HepG2 (cell line): ENCODE results near the gene POLDIP3. TPM values are rescaled to one million over a fixed set of nuclear protein-coding genes. Genes with fewer than 3 reads are reported as not detected.

Experiments used
- CHD2 ChIP-seq: IDR thresholded peaks from 2 replicates; pipeline ENCODE4 v1.6.1; 2011; ENCODE audit warnings: low read depth, low read length, improper control_type of control experiment
- EEA1 ChIP-seq: sonication (generic); formaldehyde crosslinking; IDR thresholded peaks from 2 replicates; pipeline ENCODE4 v1.5.1; 2020; ENCODE audit warnings: mild to moderate bottlenecking, missing genetic modification reagents, borderline replicate concordance
- ELF1 ChIP-seq: sonication (generic); formaldehyde crosslinking; IDR thresholded peaks from 2 replicates; pipeline ENCODE4 v1.4.0; 2020; ENCODE audit warnings: missing genetic modification reagents
- GPN1 ChIP-seq: sonication (generic); formaldehyde crosslinking; IDR thresholded peaks from 2 replicates; pipeline ENCODE4 v1.5.1; 2020; ENCODE audit warnings: missing genetic modification reagents, borderline replicate concordance
- IRF2 ChIP-seq: IDR thresholded peaks from 2 replicates; pipeline ENCODE4 v1.6.1; 2018; ENCODE audit warnings: missing genetic modification reagents, missing compliant biosample characterization
- KDM2A ChIP-seq: sonication (generic); formaldehyde crosslinking; IDR thresholded peaks from 2 replicates; pipeline ENCODE4 v1.4.0; 2020; ENCODE audit warnings: low read depth, missing genetic modification reagents, borderline replicate concordance
- MAZ ChIP-seq, 2 experiments: sonication (generic) in 1 of 2; formaldehyde crosslinking in 1 of 2; IDR thresholded peaks; 2 replicates each; pipeline versions ENCODE4 v1.5.0 to v1.6.1; 2012 to 2020; ENCODE audit warnings: low read depth in 2 of 2, mild to moderate bottlenecking in 2 of 2, borderline replicate concordance in 1 of 2, improper control_type of control experiment in 1 of 2, low read length in 1 of 2, missing genetic modification reagents in 1 of 2, moderate library complexity in 1 of 2
- MYC ChIP-seq: sonication (generic); formaldehyde crosslinking; IDR thresholded peaks from 2 replicates; pipeline ENCODE4 v1.9.0; 2021; ENCODE audit warnings: missing genetic modification reagents, borderline replicate concordance
- NCOA2 ChIP-seq: sonication (generic); formaldehyde crosslinking; IDR thresholded peaks from 2 replicates; pipeline ENCODE4 v1.8.0; 2022; ENCODE audit warnings: inconsistent platforms
- NFRKB ChIP-seq: fragments of 450-650 bp; IDR thresholded peaks from 2 replicates; pipeline ENCODE4 v1.6.1; 2017
- PHF8 ChIP-seq: sonication (generic); formaldehyde crosslinking; IDR thresholded peaks from 2 replicates; pipeline ENCODE4 v1.5.0; 2020; ENCODE audit warnings: missing genetic modification reagents
- POLR2AphosphoS5 ChIP-seq: IDR thresholded peaks from 2 replicates; pipeline ENCODE4 v1.6.1; 2012; ENCODE audit warnings: low read depth, low read length
- RBFOX2 ChIP-seq: fragments of 200-400 bp; formaldehyde crosslinking; IDR thresholded peaks from 2 replicates; pipeline ENCODE4 v1.6.1; 2017; ENCODE audit warnings: low read depth, mild to moderate bottlenecking, low read length
- SRY ChIP-seq: sonication (generic); formaldehyde crosslinking; IDR thresholded peaks from 2 replicates; pipeline ENCODE4 v1.8.0; 2022; ENCODE audit warnings: mild to moderate bottlenecking, missing genetic modification reagents
- ZBTB1 ChIP-seq: sonication (generic); formaldehyde crosslinking; IDR thresholded peaks from 2 replicates; pipeline ENCODE4 v1.4.0; 2020; ENCODE audit warnings: missing genetic modification reagents, borderline replicate concordance
- ZNF138 ChIP-seq: sonication (generic); formaldehyde crosslinking; IDR thresholded peaks from 2 replicates; pipeline ENCODE4 v1.5.0; 2020; ENCODE audit warnings: mild to moderate bottlenecking, low read depth, missing genetic modification reagents
- ZNF17 ChIP-seq: sonication (generic); formaldehyde crosslinking; IDR thresholded peaks from 2 replicates; pipeline ENCODE4 v1.5.0; 2020; ENCODE audit warnings: mild to moderate bottlenecking, missing genetic modification reagents
- ZNF563 ChIP-seq: sonication (generic); formaldehyde crosslinking; IDR thresholded peaks from 2 replicates; pipeline ENCODE4 v1.8.0; 2022; ENCODE audit warnings: mild to moderate bottlenecking, moderate library complexity, missing genetic modification reagents
- ZNF615 ChIP-seq: sonication (generic); formaldehyde crosslinking; IDR thresholded peaks from 2 replicates; pipeline ENCODE4 v1.5.0; 2020; ENCODE audit warnings: mild to moderate bottlenecking, missing genetic modification reagents, borderline replicate concordance
- ZNF616 ChIP-seq: sonication (generic); formaldehyde crosslinking; IDR thresholded peaks from 2 replicates; pipeline ENCODE4 v1.5.0; 2020; ENCODE audit warnings: low read depth, mild to moderate bottlenecking, missing genetic modification reagents
- ZNF782 ChIP-seq: sonication (generic); formaldehyde crosslinking; IDR thresholded peaks from 2 replicates; pipeline ENCODE4 v1.4.0; 2020; ENCODE audit warnings: missing genetic modification reagents, mild to moderate bottlenecking, borderline replicate concordance
- polyA plus RNA-seq, 8 experiments: library from polyadenylated mRNA; depleted of rRNA in 3 of 8; stranded (reverse) in 7 of 8; unstranded in 1 of 8; fragments of >200 nt; fragmentation: Illumina TruSeq in 4 of 8; extraction: Trizol in 4 of 8; gene quantifications; 2 replicates each; pipeline versions ENCODE4 v1.2.1 to v1.2.3, GENCODE V29; 2011 to 2016; ENCODE audit warnings: low read depth in 4 of 8, missing spikeins in 1 of 8, mixed read lengths in 1 of 8; ENCODE audit not compliant: insufficient read depth in 1 of 8
- total RNA-seq, 5 experiments: library from RNA; depleted of rRNA; stranded (reverse); fragments of >200 nt; fragmentation: Illumina TruSeq; extraction: Trizol; gene quantifications; 2 replicates each; pipeline ENCODE4 v1.2.3, GENCODE V29; 2016; ENCODE audit warnings: low read depth in 1 of 5
- TF ChIP-seq, protein P1 (sequence below): sonication (generic); formaldehyde crosslinking; IDR thresholded peaks from 2 replicates; pipeline ENCODE4 v1.4.0; 2020; ENCODE audit warnings: missing genetic modification reagents, borderline replicate concordance
- TF ChIP-seq, protein P2 (sequence below): sonication (generic); formaldehyde crosslinking; IDR thresholded peaks from 2 replicates; pipeline ENCODE4 v1.4.0; 2020; ENCODE audit warnings: mild to moderate bottlenecking, missing genetic modification reagents

POLDIP3 gene
- total and polyA plus RNA-seq, 2 of the 13 experiments (the other 11 are each of a cell fraction or from before 2014, with no cell fraction given) = 45.8 to 47.4 TPM

DNA sequence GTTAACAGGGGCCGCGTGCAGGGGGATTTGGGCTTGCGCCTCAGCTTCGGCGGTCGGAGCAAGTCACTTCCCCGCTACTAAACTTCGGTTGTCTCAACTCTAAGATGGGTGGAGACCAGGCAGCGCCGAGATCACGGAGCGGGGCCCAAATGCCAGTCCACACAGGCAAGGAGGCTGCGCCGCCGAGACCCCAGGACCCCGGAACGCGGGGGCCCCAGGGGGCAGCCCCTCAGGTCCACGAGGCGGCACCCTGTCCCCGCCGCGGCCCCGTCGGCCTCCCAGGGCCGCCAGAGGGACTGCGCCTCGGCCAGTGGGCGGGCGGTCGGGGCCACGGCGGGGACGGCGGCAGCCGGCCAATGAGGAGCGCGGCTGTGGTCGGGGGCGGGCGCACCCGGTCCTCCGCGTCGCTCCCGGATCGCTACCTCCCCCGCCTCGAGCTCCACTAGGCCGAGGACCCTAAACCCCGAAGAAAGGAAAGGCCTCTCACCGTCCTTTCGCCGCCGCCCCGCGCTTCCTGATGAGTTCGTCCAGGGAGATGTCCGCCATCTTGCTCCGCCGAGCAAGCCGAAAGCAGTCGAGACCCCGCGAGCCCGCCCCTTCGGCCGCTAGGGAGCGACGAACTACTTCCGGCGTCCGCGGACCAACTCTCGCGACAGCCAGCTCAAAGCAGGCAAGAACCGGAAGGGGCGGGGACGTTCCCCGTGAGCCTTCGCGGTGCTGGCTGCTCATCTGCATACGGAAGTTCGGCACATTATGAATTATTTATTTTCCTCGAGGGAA is at the start of gene POLDIP3 (continued):
- TF ChIP-seq ZNF138 (CRISPR knock-in tag) (peak; percentile 61; the same call in 1 of the 2 replicates), POLR2AphosphoS5 (peak; percentile 27; the same call in 1 of the 2 replicates), KDM2A (CRISPR knock-in tag) (peak; percentile 78), NFRKB (peak; percentile 60; the same call in 1 of the 2 replicates), RBFOX2 (peak; percentile 86), CHD2 (peak; percentile 98), ZNF17 (CRISPR knock-in tag) (peak; percentile 56; the same call in 1 of the 2 replicates), ZNF782 (CRISPR knock-in tag) (peak; percentile 40; the same call in 1 of the 2 replicates), ZNF616 (CRISPR knock-in tag) (peak; percentile 39; the same call in 1 of the 2 replicates), EEA1 (CRISPR knock-in tag) (peak; percentile 60; the same call in 1 of the 2 replicates), PHF8 (peak; percentile 72), NCOA2 (no peak), ELF1 (peak; percentile 91), ZBTB1 (CRISPR knock-in tag) (no peak), IRF2 (CRISPR knock-in tag) (no peak; the same call in 1 of the 2 replicates), SRY (CRISPR knock-in tag) (0 out of 2 replicates have a peak, but pooled peaks have one; percentile 66), ZNF615 (CRISPR knock-in tag) (no peak), MAZ (IDR thresholded peaks at IDR 0.05; ENCODE audit: borderline replicate concordance, low read depth, low read length) (no peak), MAZ (CRISPR knock-in tag; IDR thresholded peaks at IDR 0.05; ENCODE audit: low read depth) (peak; percentile 63), GPN1 (CRISPR knock-in tag) (no peak), ZNF563 (CRISPR knock-in tag) (peak; percentile 65; the same call in 1 of the 2 replicates), MYC (CRISPR knock-in tag) (peak; percentile 58)
- TF ChIP-seq, protein P1, sequence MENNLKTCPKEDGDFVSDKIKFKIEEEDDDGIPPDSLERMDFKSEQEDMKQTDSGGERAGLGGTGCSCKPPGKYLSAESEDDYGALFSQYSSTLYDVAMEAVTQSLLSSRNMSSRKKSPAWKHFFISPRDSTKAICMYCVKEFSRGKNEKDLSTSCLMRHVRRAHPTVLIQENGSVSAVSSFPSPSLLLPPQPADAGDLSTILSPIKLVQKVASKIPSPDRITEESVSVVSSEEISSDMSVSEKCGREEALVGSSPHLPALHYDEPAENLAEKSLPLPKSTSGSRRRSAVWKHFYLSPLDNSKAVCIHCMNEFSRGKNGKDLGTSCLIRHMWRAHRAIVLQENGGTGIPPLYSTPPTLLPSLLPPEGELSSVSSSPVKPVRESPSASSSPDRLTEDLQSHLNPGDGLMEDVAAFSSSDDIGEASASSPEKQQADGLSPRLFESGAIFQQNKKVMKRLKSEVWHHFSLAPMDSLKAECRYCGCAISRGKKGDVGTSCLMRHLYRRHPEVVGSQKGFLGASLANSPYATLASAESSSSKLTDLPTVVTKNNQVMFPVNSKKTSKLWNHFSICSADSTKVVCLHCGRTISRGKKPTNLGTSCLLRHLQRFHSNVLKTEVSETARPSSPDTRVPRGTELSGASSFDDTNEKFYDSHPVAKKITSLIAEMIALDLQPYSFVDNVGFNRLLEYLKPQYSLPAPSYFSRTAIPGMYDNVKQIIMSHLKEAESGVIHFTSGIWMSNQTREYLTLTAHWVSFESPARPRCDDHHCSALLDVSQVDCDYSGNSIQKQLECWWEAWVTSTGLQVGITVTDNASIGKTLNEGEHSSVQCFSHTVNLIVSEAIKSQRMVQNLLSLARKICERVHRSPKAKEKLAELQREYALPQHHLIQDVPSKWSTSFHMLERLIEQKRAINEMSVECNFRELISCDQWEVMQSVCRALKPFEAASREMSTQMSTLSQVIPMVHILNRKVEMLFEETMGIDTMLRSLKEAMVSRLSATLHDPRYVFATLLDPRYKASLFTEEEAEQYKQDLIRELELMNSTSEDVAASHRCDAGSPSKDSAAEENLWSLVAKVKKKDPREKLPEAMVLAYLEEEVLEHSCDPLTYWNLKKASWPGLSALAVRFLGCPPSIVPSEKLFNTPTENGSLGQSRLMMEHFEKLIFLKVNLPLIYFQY (CRISPR knock-in tag) = peak; percentile 0; the same call in 1 of the 2 replicates
- TF ChIP-seq, protein P2, sequence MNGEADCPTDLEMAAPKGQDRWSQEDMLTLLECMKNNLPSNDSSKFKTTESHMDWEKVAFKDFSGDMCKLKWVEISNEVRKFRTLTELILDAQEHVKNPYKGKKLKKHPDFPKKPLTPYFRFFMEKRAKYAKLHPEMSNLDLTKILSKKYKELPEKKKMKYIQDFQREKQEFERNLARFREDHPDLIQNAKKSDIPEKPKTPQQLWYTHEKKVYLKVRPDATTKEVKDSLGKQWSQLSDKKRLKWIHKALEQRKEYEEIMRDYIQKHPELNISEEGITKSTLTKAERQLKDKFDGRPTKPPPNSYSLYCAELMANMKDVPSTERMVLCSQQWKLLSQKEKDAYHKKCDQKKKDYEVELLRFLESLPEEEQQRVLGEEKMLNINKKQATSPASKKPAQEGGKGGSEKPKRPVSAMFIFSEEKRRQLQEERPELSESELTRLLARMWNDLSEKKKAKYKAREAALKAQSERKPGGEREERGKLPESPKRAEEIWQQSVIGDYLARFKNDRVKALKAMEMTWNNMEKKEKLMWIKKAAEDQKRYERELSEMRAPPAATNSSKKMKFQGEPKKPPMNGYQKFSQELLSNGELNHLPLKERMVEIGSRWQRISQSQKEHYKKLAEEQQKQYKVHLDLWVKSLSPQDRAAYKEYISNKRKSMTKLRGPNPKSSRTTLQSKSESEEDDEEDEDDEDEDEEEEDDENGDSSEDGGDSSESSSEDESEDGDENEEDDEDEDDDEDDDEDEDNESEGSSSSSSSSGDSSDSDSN (CRISPR knock-in tag) = peak; percentile 36
